NCI-H128 (cell line): ENCODE data around the gene ZBTB7C.
A peak's percentile ranks its signal among the peaks of the same experiment; 100 is the strongest.

Experiments used
- DNase-seq: peaks from one replicate; lab custom pipeline; 2025; ENCODE audit not compliant: unreplicated experiment; lab: John Stamatoyannopoulos, UW

ZBTB7C gene

GRCh38 chr18:48418539-48419276 is 9.5 kb upstream of the ZBTB7C start:
- DNase-seq = no peak

DNA sequence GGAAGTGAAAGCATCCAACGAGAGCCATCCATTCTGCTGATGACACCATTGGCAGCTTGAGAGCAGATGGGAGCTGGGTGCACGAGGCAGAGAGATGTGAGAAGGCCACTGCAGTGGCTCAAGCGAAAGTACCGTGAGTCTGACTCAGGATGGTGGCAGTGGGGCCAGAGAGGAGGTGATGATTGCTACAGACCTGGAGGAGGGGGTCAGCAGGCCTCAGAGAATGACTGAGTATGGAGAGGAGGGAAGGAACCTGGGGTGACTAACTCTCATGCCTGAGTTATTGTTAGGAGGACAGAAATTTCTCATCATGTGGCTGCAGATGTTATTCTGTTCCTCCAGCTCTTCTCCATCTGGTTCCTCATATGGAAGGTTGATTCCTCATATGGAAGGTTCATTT is 8.8 kb upstream of the ZBTB7C start:
- no peak for DNase-seq

GRCh38 chr18:48413342-48413741 is 4.2 kb upstream of the ZBTB7C start:
- DNase-seq = no peak

GRCh38 chr18:48412339-48412929 is 3.3 kb upstream of the ZBTB7C start:
- DNase-seq = no peak

DNA sequence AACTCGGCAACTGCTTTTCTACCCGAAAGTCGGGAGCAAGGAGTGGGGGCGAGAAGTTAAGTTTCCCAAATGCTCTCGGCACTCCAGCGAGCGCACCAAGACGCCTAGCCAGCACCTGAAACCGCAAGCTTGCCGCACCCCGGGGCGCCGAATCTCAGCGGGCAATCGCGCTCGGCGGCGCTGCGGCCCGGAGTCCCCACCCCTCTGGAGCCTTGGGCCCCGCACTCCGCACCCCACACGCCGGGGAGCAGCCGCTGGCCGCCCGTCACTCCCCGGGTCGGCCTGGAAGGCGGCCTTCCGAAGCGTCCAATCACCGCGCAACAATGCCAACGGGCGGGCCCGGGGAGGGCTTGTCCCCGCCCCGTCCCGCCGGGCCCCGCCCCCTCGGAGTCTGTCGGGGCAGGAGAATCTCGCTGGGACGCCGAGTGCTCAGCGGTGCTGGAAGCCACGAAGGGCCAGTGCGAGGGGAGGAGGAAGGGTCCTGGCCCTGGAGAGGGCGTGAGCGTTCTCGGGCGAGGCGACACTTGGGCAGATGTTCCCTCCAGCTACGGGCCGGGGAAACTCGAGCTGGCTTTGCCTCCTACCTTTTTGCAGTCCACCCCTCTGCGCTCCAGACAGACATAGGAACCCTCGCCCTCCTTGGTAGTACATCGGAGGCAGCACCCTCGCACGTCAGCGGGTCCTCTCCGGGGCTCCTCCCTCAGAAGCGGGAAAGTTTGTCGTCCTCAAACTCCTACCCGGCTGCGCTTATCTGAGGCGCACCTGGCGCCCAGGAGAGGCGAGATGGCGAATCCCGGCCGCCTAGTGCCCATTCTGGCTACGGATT is 1.1 kb upstream of the ZBTB7C start:
- DNase-seq = peak; percentile 84

GRCh38 chr18:48409591-48410094 is 460 bp upstream of the ZBTB7C start:
- DNase-seq = peak; percentile 28

- DNase-seq = no peak
These were observed 964 bp downstream of the ZBTB7C start for GRCh38 chr18:48408111-48408726.

- no peak for DNase-seq
These were observed 1.8 kb downstream of the ZBTB7C start for GRCh38 chr18:48407358-48407757.

DNA sequence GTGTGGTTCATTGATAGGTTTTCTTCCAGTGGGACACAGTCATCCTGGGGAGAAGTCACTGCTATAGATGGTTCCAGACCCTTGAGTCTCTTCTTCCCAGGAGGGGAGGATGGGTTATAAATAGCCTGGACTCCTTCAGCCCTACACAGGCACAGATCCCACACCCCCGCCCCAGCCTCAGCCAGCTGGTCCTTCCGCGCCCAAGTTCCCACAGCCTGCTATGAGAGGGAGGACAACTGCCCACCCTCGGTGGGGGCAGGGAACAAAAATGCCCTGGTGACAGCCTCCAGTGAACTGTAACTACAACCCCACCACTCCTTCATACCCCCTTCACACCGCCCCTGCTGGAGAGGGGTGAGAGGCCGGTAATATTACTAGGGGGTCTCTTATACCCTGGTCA is 3.2 kb downstream of the ZBTB7C start:
- no peak for DNase-seq

DNA sequence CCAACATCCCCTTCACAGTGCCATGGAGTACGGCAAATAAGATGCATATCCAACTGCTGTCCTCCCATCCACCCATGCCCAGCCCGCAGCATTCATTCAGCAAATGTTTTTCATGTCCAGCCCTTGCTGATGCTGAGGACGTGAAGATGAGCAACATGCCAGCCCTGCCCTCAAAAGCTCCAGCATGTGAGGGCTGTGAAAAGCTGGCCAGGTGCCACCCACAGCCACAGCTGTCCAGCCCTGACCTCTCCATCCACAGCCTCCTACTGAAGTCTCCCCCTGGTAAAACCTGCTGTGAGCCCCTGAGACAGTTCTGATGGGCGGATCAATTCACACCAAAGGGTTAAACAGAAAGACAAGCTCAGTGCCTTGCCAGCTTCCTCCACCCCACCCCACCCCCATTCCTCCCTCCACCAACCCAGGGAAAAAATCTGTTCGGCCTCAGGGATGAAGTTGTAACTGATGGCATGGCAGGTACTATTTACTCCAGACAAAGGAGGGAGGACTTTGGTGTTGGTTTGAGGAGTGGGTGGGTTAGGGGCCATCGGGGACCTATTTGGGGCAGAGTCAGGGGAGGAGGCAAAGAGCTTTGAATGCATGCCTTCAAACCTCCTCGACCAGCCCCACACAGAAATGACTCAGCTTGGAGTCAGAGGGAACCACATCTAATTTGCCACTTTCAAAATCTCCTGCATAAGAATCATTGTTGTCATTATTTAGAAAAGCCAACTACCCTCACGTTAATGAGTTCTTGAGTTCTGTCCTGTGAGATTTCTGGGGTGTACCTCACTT is 4.3 kb downstream of the ZBTB7C start:
- DNase-seq = no peak

DNA sequence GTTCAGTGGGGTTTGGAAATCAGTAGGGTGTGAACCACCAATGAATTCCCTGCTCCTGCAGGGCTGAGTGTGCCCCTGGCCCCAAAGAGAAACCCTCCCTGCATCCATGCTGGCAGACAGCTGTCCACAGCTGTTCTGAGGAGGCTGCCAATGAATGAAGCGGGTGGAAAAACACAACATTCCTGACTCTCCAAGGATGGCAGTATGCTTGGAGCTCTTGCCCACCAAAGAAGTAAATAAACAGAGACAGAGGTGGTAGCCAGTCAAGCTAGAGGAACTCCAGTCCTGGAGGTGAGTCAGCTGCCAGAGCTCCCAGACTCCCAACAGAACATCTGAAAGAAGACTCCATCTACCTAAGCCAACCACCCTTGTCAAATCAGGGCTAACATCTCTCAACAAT is 6.2 kb downstream of the ZBTB7C start:
- DNase-seq = no peak

DNA sequence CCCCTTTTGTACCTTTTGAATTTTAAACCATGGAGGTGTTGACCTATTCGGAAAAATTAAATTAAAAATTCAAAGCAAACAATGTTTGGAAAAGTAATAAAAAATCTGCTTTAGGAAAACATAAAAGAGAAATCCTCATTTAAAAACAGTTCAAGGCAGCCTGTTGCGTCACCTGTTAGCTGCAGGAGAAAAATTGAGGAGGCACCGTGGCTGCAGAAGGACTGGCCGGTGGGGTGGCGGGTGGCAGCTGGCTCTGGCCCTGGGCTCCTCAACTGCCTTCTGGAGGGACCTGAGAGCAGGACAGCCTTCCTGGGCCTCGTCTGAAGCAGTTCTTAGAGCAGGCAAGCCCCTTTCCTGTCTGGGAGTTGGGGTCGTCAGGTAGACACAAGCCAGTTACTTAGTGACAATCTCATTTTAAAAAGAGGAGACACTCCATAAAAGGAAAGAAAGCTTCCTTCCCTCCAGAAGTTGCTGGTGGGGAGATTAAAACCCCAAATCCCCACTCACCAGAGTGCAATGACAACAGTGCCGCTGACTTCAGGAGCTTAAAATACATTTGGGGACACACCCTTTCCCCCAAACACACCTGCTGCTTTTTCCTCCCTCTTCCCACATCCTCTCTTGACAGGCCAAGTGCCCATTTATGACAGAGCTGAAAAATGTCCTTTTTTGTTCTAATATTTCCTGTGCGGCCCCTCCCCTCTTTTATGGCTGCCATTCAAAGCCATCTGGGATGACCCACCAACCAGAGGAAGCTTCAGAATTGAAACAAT is 9.7 kb downstream of the ZBTB7C start:
- DNase-seq = no peak

DNA sequence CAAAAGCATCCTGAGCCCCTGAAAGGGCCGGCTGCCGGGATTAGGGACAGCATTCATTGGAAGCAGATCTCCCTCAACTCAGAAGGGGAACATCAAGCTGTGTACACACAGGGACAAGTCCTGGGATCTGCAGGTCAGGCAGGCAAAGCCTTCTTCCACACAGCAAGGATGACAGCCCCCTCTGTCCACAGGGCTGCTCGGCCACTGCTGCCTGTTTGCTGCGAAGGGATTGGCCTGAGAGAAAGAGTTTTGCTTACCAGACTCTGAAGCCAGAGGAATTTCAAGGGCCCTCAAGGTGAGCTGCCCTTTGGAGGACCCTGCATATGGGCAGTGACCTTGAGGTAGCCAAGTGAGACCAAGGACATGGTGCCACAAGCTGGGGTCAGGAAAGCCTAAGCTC is 11.1 kb downstream of the ZBTB7C start:
- DNase-seq = no peak

- no peak for DNase-seq
These were observed 12.2 kb downstream of the ZBTB7C start for GRCh38 chr18:48397021-48397420.

DNA sequence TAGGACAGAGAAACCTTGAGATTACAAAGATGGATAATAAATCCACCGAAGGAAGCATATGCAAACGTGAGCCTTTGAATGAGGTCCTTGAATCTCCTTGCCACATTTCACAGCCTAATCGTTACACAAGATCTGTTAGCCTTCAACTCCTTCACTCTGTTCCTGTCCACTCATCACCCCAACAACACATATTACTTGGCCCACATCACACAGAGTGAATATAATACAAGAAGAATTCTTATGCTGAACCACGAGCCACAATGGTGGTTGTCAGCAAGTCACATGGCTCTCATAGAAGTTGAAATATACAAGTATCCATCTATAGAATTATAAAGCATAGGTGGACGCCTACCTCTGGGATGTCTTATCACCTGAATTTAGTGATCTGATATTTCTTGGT is 12.6 kb downstream of the ZBTB7C start:
- DNase-seq = no peak

DNA sequence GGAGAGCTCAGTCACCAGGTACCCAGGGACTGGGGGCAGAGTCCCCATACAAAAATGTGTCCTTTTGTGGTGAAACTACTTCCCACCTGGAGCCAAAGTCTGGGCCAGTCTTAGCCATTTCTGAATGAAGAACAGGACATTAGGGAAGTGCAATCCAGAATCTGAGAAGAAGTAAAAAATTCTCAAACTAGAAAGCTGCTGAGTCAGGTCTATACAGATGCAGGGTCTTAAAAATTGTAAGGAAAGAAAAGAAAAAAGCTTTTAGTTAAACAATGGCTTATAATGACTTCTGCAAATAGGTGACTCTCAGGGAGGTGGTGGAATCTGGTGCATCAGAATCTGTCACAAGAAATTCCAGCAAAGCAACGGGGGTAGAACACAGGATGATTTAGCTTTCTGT is 13.5 kb downstream of the ZBTB7C start:
- no peak for DNase-seq

DNA sequence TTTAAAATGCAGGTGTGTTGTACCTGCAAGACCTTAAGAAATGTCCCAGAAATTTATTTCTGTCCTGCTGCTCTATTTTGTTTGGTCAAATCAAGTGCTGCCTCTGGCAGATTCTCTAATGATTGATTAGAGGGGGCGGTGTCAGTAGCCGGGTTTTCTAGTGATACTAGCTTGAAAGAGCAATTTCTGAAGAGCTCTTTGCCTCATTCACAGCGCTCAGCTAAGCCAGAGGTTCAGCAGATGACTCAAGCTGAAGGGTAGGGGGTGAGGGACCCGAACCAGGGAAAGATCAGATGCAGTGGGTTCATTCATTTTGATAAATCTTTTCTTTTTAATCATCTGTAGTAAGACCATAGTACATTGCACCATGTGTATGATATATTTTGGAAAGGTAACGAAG is 15.0 kb downstream of the ZBTB7C start:
- no peak for DNase-seq

DNA sequence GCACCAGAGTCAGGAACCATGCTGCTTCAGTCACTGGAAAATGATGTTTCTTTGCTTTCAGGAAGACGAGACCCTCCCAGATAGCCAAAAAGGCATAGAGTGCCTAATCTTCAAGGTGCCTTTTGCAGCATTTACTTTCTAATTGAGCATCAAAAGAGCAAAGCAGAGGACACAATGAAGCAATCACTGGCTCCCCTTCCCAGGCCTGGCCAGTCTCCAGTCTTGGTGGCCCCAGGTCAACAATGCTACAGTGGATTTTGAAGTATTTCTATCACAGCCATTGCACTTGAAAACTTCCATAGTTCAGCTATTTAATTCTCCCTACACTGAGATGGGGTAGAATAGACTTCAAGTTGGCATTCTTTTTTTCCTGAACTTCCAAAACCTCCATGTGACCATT is 15.4 kb downstream of the ZBTB7C start:
- DNase-seq = no peak

DNA sequence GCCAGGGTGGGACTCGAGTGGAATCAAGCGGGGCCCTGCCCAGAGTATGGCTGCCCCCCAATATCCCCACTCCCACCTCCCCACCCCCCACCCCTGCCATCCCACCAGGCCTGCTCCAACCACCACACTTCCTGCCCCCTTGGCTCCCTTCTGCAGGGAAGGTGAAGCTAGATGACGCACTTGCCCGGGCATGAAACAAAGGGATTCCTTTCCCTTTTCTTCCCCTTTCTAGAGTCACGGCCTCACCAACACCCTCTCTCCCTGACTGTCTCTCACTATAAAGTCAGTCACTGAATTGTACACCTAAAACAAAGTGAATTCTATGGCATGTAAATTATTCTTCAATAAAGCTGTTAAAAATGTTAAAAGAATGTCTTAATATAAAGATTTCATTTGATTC is 16.0 kb downstream of the ZBTB7C start:
- DNase-seq = no peak

GRCh38 chr18:48392268-48392667 is 16.9 kb downstream of the ZBTB7C start:
- no peak for DNase-seq
